GM13976 (cell line): ENCODE measurements around the gene FAM107B.

Experiments used
- DNase-seq: peaks from one replicate; pipeline ENCODE4 v3.0.0; 2012; ENCODE audit warnings: low spot score
- in situ Hi-C: fragments of 300-500 bp; cut with MboI; formaldehyde crosslinking; loops from one replicate; pipeline ENCODE4 v1.12.0; 2022; ENCODE audit warnings: low sequenced_read_pairs, mixed read lengths, inconsistent platforms; ENCODE audit not compliant: unreplicated experiment
- TF ChIP-seq, protein P1 (sequence below): IDR thresholded peaks from 2 replicates; pipeline ENCODE4 v1.5.1; 2012; ENCODE audit warnings: borderline replicate concordance, mild to moderate bottlenecking; ENCODE audit not compliant: insufficient read depth; ENCODE audit errors: extremely low read depth, missing control alignments, control extremely low read depth

The FAM107B gene

DNA sequence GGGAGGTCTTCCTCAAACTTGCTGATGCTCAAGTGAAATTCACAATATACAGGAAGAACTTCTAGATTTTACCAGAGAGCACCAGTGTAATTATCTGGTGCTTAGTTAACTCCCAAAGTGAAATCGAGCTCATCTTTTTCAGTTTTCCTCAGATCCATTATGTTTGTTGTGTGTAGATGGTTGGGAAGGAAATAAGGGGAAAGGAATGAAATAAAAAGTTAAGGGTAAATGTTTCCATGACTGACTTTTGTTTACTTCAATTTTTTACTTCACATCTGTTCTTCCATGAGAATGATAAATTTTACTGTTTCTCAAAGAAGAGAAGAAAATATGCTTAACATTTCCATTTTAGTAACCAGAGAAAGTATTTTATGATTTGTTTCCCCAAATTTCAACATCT lies 21.3 kb downstream of the FAM107B start:
- TF ChIP-seq, protein P1, sequence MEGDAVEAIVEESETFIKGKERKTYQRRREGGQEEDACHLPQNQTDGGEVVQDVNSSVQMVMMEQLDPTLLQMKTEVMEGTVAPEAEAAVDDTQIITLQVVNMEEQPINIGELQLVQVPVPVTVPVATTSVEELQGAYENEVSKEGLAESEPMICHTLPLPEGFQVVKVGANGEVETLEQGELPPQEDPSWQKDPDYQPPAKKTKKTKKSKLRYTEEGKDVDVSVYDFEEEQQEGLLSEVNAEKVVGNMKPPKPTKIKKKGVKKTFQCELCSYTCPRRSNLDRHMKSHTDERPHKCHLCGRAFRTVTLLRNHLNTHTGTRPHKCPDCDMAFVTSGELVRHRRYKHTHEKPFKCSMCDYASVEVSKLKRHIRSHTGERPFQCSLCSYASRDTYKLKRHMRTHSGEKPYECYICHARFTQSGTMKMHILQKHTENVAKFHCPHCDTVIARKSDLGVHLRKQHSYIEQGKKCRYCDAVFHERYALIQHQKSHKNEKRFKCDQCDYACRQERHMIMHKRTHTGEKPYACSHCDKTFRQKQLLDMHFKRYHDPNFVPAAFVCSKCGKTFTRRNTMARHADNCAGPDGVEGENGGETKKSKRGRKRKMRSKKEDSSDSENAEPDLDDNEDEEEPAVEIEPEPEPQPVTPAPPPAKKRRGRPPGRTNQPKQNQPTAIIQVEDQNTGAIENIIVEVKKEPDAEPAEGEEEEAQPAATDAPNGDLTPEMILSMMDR: no peak
- DNase-seq: no peak
- in situ Hi-C loops: no loop called here

DNA sequence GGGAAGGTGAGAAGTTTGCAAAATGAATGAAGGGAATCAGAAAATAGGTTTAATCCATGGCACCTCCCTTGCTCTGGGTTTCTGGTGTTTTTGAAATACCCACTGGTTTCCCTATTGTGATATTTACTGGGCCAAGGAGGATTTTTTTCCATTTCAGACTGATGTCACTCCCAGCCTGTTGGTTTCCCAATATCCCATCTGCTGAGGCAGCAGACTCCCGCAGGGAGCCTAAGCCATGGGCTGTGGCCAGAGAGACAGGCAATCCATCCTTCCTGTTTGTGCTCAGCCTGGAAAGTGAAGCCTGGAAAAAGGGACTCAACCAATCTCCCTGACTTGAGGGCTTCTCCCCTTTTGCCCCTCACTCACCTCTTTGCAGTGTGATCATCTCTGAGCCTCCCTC lies 22.8 kb downstream of the FAM107B start:
- TF ChIP-seq, protein P1: no peak
- no peak for DNase-seq
- in situ Hi-C loops: no loop called here

DNA sequence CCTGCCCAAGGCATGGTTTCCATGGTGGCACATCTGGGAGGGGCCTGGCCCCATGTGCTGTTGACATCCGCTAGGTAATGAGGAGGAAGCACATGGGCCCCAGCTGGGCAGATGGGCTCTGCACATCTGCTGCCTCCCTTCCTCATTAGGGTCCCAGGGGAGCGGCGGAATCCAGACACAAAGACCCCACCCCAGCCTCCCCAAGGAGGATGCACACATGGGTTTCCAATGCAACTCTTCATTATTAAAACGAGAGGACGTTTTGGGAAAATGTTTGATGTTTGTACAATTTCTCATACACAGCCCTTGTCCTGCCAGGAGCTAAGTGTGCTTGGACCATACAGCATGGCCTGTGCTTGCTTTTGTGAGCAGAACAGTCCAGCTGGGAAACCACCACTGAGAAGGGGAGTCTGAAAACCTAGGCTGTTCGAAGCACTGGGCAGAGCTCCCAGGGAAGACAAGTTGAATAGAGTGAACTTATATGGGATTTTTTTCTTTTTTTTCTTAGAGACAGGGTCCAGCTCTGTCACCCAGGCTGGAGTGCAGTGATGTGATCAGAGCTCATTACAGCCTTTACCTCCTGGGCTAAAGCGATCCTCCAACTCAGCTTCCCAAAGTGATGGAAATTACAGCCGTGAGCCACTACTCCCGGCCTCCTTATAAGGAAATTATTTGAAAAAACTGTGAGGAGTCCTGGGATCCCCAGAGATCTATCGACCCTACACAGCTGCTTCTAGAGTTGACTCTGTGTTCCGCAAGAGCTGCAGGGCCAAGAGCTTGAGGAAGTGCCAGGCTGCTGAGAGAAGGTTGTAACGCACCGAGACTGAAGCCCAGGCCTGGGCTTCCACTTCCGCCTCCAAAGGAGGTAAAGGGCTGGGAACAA lies 23.4 kb downstream of the FAM107B start:
- no peak for DNase-seq
- in situ Hi-C loops: no loop called here
- TF ChIP-seq, protein P1: no peak

DNA sequence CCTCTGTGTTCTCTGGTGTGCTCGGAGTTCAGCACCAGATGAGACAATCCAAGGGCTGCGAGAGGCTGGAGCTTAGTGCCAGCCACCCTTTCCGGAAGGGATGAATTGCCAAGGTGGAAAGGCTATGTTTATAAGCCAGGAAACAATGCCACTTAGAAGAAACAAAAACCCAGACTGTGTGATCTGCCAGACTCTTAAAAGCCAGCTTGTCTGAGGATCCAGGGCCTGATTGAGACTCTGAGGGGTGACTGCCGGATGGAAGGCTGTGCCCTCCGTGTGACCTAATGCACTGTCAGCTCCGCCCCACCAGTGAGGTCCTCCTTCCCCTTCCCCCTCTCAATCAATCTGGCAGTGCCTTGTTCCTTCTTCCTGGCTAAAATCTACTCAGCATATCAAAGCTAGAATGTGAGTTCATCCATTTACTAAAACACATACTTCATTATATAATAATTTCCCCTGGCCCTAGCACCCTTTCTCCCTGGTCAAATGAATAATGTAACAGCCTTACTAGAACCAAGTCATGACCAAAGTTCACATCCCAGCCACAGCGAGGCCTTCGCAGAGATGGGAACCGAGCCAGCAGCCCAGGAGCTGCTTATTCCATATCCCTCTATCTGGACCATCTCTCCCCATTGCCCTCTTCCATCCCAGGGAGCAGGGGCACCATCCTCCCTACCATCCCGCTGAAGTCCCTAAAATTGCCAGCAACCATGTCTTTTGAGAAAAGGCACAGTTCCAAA lies 25.5 kb downstream of the FAM107B start:
- TF ChIP-seq, protein P1: no peak
- no peak for DNase-seq
- in situ Hi-C loops: no loop called here

DNA sequence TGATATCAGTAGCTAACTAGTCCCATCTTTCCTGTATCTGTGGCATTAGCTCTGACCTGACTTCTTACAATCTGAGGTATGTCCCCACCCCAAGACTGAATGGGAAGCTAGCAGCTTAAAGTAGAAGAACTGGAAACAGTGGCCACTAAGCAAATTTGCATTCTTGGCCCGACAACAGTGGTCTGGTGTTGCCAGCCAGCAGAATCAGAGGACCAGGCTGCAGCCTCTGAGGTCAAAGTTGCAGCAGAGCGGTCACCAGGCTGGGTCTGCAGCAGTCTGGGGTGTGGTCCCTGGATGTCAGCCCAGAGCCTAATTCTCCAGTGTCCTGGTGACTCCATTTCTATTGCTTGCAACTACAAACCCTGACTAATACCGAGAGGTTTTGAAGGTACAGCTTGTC lies 26.3 kb downstream of the FAM107B start:
- DNase-seq: no peak
- in situ Hi-C loops: no loop called here
- TF ChIP-seq, protein P1: no peak

DNA sequence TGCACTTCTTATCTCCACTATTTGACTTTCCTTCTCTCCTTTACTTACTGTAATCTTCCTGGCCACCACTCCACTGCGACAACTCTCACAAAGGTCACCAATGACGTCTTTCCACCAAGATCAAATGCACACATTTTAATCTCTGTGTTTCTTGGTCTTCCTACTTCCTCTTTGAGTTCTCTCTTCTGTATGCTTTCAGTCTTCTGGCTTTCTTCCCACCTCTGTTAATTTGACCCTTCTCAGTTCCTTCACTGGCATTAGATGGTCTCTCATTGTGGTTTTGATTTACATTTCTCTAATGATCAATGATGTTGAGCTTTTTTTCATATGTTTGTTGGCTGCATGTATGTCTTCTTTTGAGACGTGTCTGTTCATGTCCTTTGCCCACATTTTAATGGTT lies 31.9 kb downstream of the FAM107B start:
- in situ Hi-C loops: no loop called here
- DNase-seq: peak; percentile 46
- TF ChIP-seq, protein P1: no peak
